Forelimb muscle (tissue), 1 donor: Measurements from ENCODE around the gene MRPL45. TPM values are rescaled to one million over a fixed set of nuclear protein-coding genes. Genes with fewer than 3 reads are reported as not detected.

ENCODE experiments used
- DNase-seq: peaks from one replicate; pipeline ENCODE4 v3.0.0-alpha.2; 2013; ENCODE audit warnings: low read depth
- polyA plus RNA-seq: library from polyadenylated mRNA; unstranded; fragments of 120-200 nt; gene quantifications from one replicate; pipeline ENCODE4 v1.2.1, GENCODE V29; 2013; ENCODE audit not compliant: insufficient read length

Gene MRPL45
- polyA plus RNA-seq, 1 donor = 63.8 TPM

GRCh38 chr17:38325221-38325851 lies 28.4 kb downstream of the MRPL45 start:
- DNase-seq = no peak

DNA sequence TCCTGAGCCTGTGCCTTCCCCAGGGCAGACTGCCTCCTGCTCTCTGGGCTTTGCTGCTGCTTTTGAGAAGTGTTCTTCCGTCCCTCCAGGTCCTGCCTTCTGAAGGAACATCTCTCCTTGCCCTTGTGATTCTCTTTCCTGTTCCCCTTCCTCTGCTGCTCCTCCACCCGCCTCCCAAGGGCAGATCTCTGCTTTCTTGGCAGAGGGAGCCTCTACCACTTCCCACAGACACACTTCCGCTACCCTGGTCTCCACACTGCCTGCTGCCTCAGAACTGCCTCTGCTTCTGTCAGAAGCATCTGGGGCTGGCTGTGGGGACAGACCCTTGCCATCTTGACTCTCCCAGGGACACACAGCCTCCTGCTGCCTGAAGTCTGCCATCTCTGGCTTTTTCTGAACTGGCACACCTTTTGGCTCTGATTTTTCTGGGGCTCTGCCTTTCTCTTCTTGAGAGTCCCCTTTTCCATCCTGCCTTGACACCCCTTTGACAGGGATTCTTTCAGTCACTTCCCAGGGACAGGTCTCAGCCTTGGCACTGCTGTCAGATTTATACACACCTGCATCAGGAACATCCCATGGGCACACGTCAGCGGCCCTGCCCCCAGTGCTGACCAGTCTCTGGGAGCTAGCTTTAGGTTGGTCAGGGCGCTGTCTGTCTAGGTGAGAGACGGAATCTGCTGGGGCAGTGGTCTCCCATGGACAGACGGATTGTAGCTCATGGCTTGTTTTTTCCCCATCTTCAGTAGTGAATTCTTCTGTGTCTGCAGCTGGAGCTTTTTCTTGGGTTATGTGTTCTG lies 30.2 kb downstream of the MRPL45 start:
- DNase-seq = no peak

- no peak for DNase-seq
These were observed 31.0 kb downstream of the MRPL45 start for GRCh38 chr17:38327936-38328335.

GRCh38 chr17:38328620-38329019 lies 31.7 kb downstream of the MRPL45 start:
- DNase-seq = no peak

DNA sequence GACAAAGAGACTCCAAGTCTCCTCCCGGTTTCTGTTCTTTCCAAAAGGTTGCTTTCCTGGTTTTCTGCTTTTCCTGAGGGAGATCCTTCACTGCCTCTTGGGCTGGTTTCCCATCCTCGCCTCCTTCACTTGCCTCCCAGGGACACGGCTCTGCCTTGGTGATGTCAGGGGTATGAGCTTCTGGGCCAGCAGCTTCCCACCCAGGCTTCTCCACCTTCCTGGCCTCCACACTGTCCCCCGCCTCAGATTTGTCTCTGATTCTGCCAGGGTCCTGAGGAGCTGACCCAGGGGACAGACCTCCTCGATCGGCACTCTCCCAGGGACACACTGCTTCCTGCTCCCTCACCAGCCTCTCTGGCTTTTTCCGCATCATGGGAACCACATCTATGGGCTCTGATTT lies 32.3 kb downstream of the MRPL45 start:
- DNase-seq = no peak

DNA sequence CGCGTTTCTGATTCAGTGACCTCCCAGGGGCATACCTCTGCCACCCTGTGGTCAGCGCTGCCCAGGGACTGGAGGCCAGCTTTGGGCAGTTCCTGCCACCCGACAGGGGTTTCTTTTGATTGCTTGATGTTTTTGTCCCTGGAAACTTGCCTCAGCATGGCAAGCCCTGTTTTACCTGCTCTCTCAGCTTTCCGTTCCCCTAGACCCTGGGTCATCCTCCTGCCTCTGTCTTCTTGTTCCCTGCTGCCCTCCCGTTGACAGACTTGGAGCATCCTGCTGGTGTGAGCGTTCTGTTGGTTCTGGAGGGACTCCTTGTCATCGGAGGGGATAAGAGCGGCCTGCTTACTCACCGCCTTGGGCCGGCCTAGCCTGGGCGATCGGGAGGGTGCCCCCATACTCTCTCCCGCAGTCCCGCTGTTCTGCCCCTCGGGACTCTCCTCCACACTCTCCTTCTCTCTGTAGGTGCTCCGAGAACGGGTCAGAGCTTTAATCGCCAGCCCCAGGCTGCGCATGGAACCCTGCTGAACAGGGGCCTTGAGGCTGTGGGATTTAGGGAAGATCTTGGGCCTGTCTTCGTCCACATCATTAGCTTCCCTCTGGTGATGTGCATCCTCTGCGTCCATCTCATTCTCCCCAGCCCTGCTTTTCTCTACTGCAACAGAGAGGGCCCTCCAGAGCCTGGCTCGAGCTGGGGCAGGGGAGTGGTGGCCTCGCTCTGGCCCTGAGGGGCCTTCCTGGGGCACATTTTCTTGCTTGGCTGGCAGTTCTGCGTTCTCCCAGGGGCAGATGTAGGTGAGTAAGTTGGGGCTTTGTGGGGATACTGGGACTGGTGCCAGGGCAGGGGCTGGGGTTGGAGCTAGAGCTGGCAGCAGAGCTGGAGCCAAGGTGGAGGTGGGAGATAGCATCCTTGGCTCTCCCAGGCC lies 33.1 kb downstream of the MRPL45 start:
- no peak for DNase-seq

GRCh38 chr17:38330941-38331411 lies 34.0 kb downstream of the MRPL45 start:
- DNase-seq = no peak

- DNase-seq = no peak
These were observed 35.8 kb downstream of the MRPL45 start for GRCh38 chr17:38332735-38333134.

GRCh38 chr17:38333635-38334295 lies 36.8 kb downstream of the MRPL45 start:
- DNase-seq = no peak

DNA sequence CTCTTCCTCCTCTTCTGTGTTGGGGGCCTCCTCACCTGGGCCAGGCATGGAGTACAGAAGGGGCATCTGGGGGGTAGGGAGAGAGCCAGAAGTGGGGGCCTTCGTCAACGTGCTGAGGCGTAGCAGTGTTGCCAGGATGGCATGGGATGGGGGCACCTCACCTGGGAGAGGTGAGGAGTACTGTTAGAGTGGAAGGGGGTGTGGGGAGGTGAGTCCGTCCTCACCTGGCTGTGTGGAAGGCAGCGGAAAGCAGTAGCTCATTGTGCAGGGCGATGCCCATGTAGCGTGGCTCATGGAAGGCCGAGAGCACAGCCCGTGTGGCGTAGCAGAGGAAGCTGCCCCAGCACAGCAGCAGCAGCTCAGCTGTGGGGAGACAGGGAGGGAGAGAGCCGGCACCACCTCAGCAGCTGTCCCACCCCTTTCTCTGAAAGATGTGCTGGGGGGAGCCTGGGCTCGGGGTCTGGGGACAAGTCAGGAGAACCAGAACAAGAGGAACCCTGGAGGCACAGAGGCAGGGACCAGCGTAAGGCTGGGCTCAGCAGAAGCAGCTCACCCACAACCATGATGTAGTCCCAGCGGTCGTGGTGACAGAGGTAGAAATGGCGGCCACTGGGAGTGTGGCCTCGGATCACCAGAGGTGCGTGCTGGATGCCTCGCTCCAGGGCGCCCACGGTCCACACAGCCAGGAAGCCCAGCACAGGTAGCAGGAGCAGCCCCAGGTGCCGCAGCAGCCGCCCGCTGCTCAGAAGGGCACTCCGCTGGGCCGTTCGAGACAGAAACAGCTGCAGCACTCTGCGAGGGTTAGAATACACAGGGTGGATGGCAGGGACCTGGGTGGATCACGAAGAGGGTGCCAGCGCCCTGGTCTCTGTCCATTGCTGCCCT lies 37.8 kb downstream of the MRPL45 start:
- DNase-seq = no peak

- DNase-seq = no peak
These were observed 39.9 kb downstream of the MRPL45 start for GRCh38 chr17:38336838-38337237.

- DNase-seq = no peak
These were observed 41.1 kb downstream of the MRPL45 start for GRCh38 chr17:38338053-38338452.

DNA sequence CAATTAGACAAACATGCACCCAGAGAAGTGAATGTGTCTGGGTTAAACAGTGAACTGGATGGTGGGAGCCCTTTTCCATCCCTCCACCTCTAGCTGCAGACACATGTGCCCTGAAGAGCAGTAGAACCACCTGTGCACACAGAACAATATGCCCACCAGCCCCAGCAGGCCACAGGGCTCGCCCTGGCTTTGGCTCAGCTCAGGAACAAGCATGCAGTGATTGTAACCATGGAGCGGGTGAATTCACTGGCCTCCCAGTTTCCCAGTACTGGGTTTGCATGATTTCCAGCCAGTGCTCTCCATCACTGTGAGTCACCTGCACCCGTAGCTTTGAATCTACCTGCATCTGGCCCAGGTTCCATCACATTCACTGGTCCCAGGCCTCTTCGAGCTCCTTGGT lies 41.6 kb downstream of the MRPL45 start:
- no peak for DNase-seq

- DNase-seq = no peak
These were observed 42.9 kb downstream of the MRPL45 start for GRCh38 chr17:38339891-38340290.

GRCh38 chr17:38341035-38341721 lies 44.2 kb downstream of the MRPL45 start:
- DNase-seq = no peak

GRCh38 chr17:38342886-38343607 lies 46.1 kb downstream of the MRPL45 start:
- DNase-seq = no peak

GRCh38 chr17:38343608-38344419 lies 46.8 kb downstream of the MRPL45 start, which contains the start of gene GPR179:
TSS of gene GPR179 (minus strand) at chr17:38343956. CDS start at chr17:38343789, 167 bp downstream.
- DNase-seq = no peak

GRCh38 chr17:38344420-38344745 lies 47.4 kb downstream of the MRPL45 start:
- no peak for DNase-seq
